ENCODE data around the gene GDF11. TPM values are rescaled to one million over a fixed set of nuclear protein-coding genes. Genes with fewer than 3 reads are reported as not detected.

Gene GDF11
- 26.1 TPM for polyA plus RNA-seq (2013, experiment 1 of 2)
- 26.4 TPM for polyA plus RNA-seq (2013, experiment 2 of 2)

GRCh38 chr12:55742719-55743405, at the start of gene GDF11:
GDF11 (plus strand) TSS chr12:55743122; CDS start chr12:55743317, 195 bp downstream.
- peaks cover 23 to 30% of the 10 kb centered on the region in 2 donors for H3K4me1 ChIP-seq (ENCODE audit: control insufficient read depth in 2 of 2, insufficient read depth in 1 of 2, low read depth in 1 of 2, low read length in 2 of 2)
- WGBS, 2 donors (ENCODE audit: extremely low coverage in 2 of 2, insufficient read length in 2 of 2, insufficient replicate concordance in 1 of 2), result no CpG with 5 or more reads among the region's 53 CpGs

GRCh38 chr12:55693323-55694187, 49.4 kb upstream of the GDF11 start:
- Histone ChIP-seq H3K18ac (ENCODE audit: low read length) (no peak overlapping the region), H3K9ac (ENCODE audit: low read depth, low read length, poor library complexity) (no peak overlapping the region), H2BK5ac (ENCODE audit: low read length) (no peak overlapping the region), H3K4me1 (ENCODE audit: control insufficient read depth in 2 of 2, insufficient read depth in 1 of 2, low read depth in 1 of 2, low read length in 2 of 2) (no peaks in the 10 kb centered on the region), H4K91ac (ENCODE audit: low read depth, low read length, poor library complexity) (no peak overlapping the region), H2BK15ac (ENCODE audit: low read length) (no peak overlapping the region), H3K4me3 (ENCODE audit: low read length in 2 of 2) (no peak overlapping the region), H3K4ac (ENCODE audit: low read length) (no peak overlapping the region), H3K36me3 (replicated peaks in 1 of 2; ENCODE audit: control insufficient read depth in 2 of 2, insufficient read depth in 2 of 2, low read length in 2 of 2) (peaks cover 20 to 39% of the 10 kb centered on the region in 2 donors), H3K79me1 (ENCODE audit: low read depth, low read length) (no peaks in the 10 kb centered on the region), H2BK12ac (ENCODE audit: low read length) (no peak overlapping the region), H3K27me3 (ENCODE audit: control insufficient read depth in 3 of 3, insufficient read depth in 3 of 3, low read depth in 1 of 3, low read length in 3 of 3) (no peaks in the 10 kb centered on the region), H2AK5ac (ENCODE audit: low read depth, low read length) (no peak overlapping the region), H3K27ac (replicated peaks; ENCODE audit: low read length) (no peak overlapping the region), H2BK120ac (ENCODE audit: low read depth, low read length) (no peak overlapping the region), H4K8ac (ENCODE audit: low read depth, low read length) (no peak overlapping the region), H2AFZ (ENCODE audit: low read length) (no peak overlapping the region), H3K23ac (ENCODE audit: low read depth, low read length, poor library complexity) (no peak overlapping the region), H3K14ac (ENCODE audit: low read length) (no peak overlapping the region), H3K9me3 (replicated peaks in 1 of 2; ENCODE audit: control insufficient read depth in 2 of 2, insufficient read depth in 1 of 2, low read depth in 1 of 2, low read length in 2 of 2) (no peaks in the 10 kb centered on the region), H3K4me2 (ENCODE audit: insufficient read depth, low read length, poor library complexity, severe bottlenecking) (no peak overlapping the region)
- DNase-seq (ENCODE audit: low spot score), result no peak
- WGBS, 2 donors (ENCODE audit: extremely low coverage in 2 of 2, insufficient read length in 2 of 2, insufficient replicate concordance in 1 of 2), result no CpG with 5 or more reads among the region's 7 CpGs

More at GRCh38 chr12:55742719-55743405, at the start of gene GDF11:
- Histone ChIP-seq H3K79me1 (ENCODE audit: low read depth, low read length) (no peaks in the 10 kb centered on the region), H3K4me3 (ENCODE audit: low read length in 2 of 2) (peak within 1 kb of the TSS; percentile 97 to 98), H2BK15ac (ENCODE audit: low read length) (peak within 1 kb of the TSS; percentile 73), H4K91ac (ENCODE audit: low read depth, low read length, poor library complexity) (no peak within 1 kb of the TSS), H3K9me3 (replicated peaks in 1 of 2; ENCODE audit: control insufficient read depth in 2 of 2, insufficient read depth in 1 of 2, low read depth in 1 of 2, low read length in 2 of 2) (no peaks in the 10 kb centered on the region), H3K4me2 (ENCODE audit: insufficient read depth, low read length, poor library complexity, severe bottlenecking) (peak within 1 kb of the TSS; percentile 83), H3K23ac (ENCODE audit: low read depth, low read length, poor library complexity) (peak within 1 kb of the TSS; percentile 94), H3K18ac (ENCODE audit: low read length) (peak within 1 kb of the TSS; percentile 98), H3K36me3 (replicated peaks in 1 of 2; ENCODE audit: control insufficient read depth in 2 of 2, insufficient read depth in 2 of 2, low read length in 2 of 2) (peaks cover 3 to 16% of the 10 kb centered on the region in 2 donors), H2AK5ac (ENCODE audit: low read depth, low read length) (peak within 1 kb of the TSS; percentile 92), H3K4ac (ENCODE audit: low read length) (peak within 1 kb of the TSS; percentile 58), H4K8ac (ENCODE audit: low read depth, low read length) (peak within 1 kb of the TSS; percentile 94), H2BK120ac (ENCODE audit: low read depth, low read length) (peak within 1 kb of the TSS; percentile 24), H3K27me3 (ENCODE audit: control insufficient read depth in 3 of 3, insufficient read depth in 3 of 3, low read depth in 1 of 3, low read length in 3 of 3) (no peaks in the 10 kb centered on the region), H2BK12ac (ENCODE audit: low read length) (peak within 1 kb of the TSS; percentile 14), H3K9ac (ENCODE audit: low read depth, low read length, poor library complexity) (peak within 1 kb of the TSS; percentile 99), H3K14ac (ENCODE audit: low read length) (peak within 1 kb of the TSS; percentile 87), H3K27ac (replicated peaks; ENCODE audit: low read length) (peak within 1 kb of the TSS; percentile 100), H2AFZ (ENCODE audit: low read length) (peak within 1 kb of the TSS; percentile 85), H2BK5ac (ENCODE audit: low read length) (peak within 1 kb of the TSS; percentile 99)
- DNase-seq (ENCODE audit: low spot score), result peak; percentile 80

- no peak overlapping the region for H2BK15ac ChIP-seq (ENCODE audit: low read length)
- H2AFZ ChIP-seq (ENCODE audit: low read length), result no peak overlapping the region
- no peak overlapping the region for H3K4ac ChIP-seq (ENCODE audit: low read length)
- H2AK5ac ChIP-seq (ENCODE audit: low read depth, low read length), result no peak overlapping the region
- WGBS, 2 donors (ENCODE audit: extremely low coverage in 2 of 2, insufficient read length in 2 of 2, insufficient replicate concordance in 1 of 2), result no CpG with 5 or more reads among the region's 7 CpGs
- no peaks in the 10 kb centered on the region for H3K9me3 ChIP-seq (replicated peaks in 1 of 2; ENCODE audit: control insufficient read depth in 2 of 2, insufficient read depth in 1 of 2, low read depth in 1 of 2, low read length in 2 of 2)
- H3K4me2 ChIP-seq (ENCODE audit: insufficient read depth, low read length, poor library complexity, severe bottlenecking), result no peak overlapping the region
- H2BK12ac ChIP-seq (ENCODE audit: low read length), result no peak overlapping the region
- H3K23ac ChIP-seq (ENCODE audit: low read depth, low read length, poor library complexity), result no peak overlapping the region
- no peaks in the 10 kb centered on the region for H3K4me1 ChIP-seq (ENCODE audit: control insufficient read depth in 2 of 2, insufficient read depth in 1 of 2, low read depth in 1 of 2, low read length in 2 of 2)
- H3K4me3 ChIP-seq (ENCODE audit: low read length in 2 of 2), result no peak overlapping the region
- H3K27me3 ChIP-seq (ENCODE audit: control insufficient read depth in 3 of 3, insufficient read depth in 3 of 3, low read depth in 1 of 3, low read length in 3 of 3), result no peaks in the 10 kb centered on the region
- H3K14ac ChIP-seq (ENCODE audit: low read length), result no peak overlapping the region
- H3K18ac ChIP-seq (ENCODE audit: low read length), result no peak overlapping the region
- H3K27ac ChIP-seq (replicated peaks; ENCODE audit: low read length), result no peak overlapping the region
- no peak for DNase-seq (ENCODE audit: low spot score)
- no peaks in the 10 kb centered on the region for H3K79me1 ChIP-seq (ENCODE audit: low read depth, low read length)
- H2BK120ac ChIP-seq (ENCODE audit: low read depth, low read length), result no peak overlapping the region
- no peak overlapping the region for H4K8ac ChIP-seq (ENCODE audit: low read depth, low read length)
- H3K36me3 ChIP-seq (replicated peaks in 1 of 2; ENCODE audit: control insufficient read depth in 2 of 2, insufficient read depth in 2 of 2, low read length in 2 of 2), result peaks cover 20 to 39% of the 10 kb centered on the region in 2 donors
- no peak overlapping the region for H3K9ac ChIP-seq (ENCODE audit: low read depth, low read length, poor library complexity)
- no peak overlapping the region for H4K91ac ChIP-seq (ENCODE audit: low read depth, low read length, poor library complexity)
- no peak overlapping the region for H2BK5ac ChIP-seq (ENCODE audit: low read length)
Measured at GRCh38 chr12:55694188-55694515, 48.8 kb upstream of the GDF11 start.

- no peaks in the 10 kb centered on the region for H3K27me3 ChIP-seq (ENCODE audit: control insufficient read depth in 3 of 3, insufficient read depth in 3 of 3, low read depth in 1 of 3, low read length in 3 of 3)
- no peak overlapping the region for H2AFZ ChIP-seq (ENCODE audit: low read length)
- no peak overlapping the region for H3K9ac ChIP-seq (ENCODE audit: low read depth, low read length, poor library complexity)
- H3K4me2 ChIP-seq (ENCODE audit: insufficient read depth, low read length, poor library complexity, severe bottlenecking), result no peak overlapping the region
- no peak overlapping the region for H3K18ac ChIP-seq (ENCODE audit: low read length)
- H3K4me1 ChIP-seq (ENCODE audit: control insufficient read depth in 2 of 2, insufficient read depth in 1 of 2, low read depth in 1 of 2, low read length in 2 of 2), result no peaks in the 10 kb centered on the region
- H3K9me3 ChIP-seq (replicated peaks in 1 of 2; ENCODE audit: control insufficient read depth in 2 of 2, insufficient read depth in 1 of 2, low read depth in 1 of 2, low read length in 2 of 2), result no peaks in the 10 kb centered on the region
- DNase-seq (ENCODE audit: low spot score), result no peak
- no peak overlapping the region for H3K4me3 ChIP-seq (ENCODE audit: low read length in 2 of 2)
- no peak overlapping the region for H3K4ac ChIP-seq (ENCODE audit: low read length)
- H4K8ac ChIP-seq (ENCODE audit: low read depth, low read length), result no peak overlapping the region
- no peak overlapping the region for H2AK5ac ChIP-seq (ENCODE audit: low read depth, low read length)
- WGBS, 2 donors (ENCODE audit: extremely low coverage in 2 of 2, insufficient read length in 2 of 2, insufficient replicate concordance in 1 of 2), result no CpG with 5 or more reads among the region's 4 CpGs
- H2BK5ac ChIP-seq (ENCODE audit: low read length), result no peak overlapping the region
- no peak overlapping the region for H2BK120ac ChIP-seq (ENCODE audit: low read depth, low read length)
- no peak overlapping the region for H2BK12ac ChIP-seq (ENCODE audit: low read length)
- H3K23ac ChIP-seq (ENCODE audit: low read depth, low read length, poor library complexity), result no peak overlapping the region
- H3K27ac ChIP-seq (replicated peaks; ENCODE audit: low read length), result no peak overlapping the region
- H3K14ac ChIP-seq (ENCODE audit: low read length), result no peak overlapping the region
- H3K36me3 ChIP-seq (replicated peaks in 1 of 2; ENCODE audit: control insufficient read depth in 2 of 2, insufficient read depth in 2 of 2, low read length in 2 of 2), result peaks cover 20 to 41% of the 10 kb centered on the region in 2 donors
- H2BK15ac ChIP-seq (ENCODE audit: low read length), result no peak overlapping the region
- no peaks in the 10 kb centered on the region for H3K79me1 ChIP-seq (ENCODE audit: low read depth, low read length)
- no peak overlapping the region for H4K91ac ChIP-seq (ENCODE audit: low read depth, low read length, poor library complexity)
Measured at GRCh38 chr12:55694651-55695050, 48.3 kb upstream of the GDF11 start.

Measured in neuronal stem cell (in vitro differentiated cells).